GM18873 (cell line): ENCODE measurements around the gene THADA.
"Not testable (repeated sequence)": the region's sequence is repeated elsewhere in the genome, so short reads cannot be mapped to it uniquely, and the experiment has no call there.

ENCODE experiments used
- ATAC-seq: cut with Tn5 transposase; IDR thresholded peaks from one replicate; pipeline ENCODE4 v1.9.1; 2021; ENCODE audit warnings: mild to moderate bottlenecking, moderate library complexity, moderate number of reproducible peaks; ENCODE audit not compliant: unreplicated experiment, low FRiP score

Gene THADA

DNA sequence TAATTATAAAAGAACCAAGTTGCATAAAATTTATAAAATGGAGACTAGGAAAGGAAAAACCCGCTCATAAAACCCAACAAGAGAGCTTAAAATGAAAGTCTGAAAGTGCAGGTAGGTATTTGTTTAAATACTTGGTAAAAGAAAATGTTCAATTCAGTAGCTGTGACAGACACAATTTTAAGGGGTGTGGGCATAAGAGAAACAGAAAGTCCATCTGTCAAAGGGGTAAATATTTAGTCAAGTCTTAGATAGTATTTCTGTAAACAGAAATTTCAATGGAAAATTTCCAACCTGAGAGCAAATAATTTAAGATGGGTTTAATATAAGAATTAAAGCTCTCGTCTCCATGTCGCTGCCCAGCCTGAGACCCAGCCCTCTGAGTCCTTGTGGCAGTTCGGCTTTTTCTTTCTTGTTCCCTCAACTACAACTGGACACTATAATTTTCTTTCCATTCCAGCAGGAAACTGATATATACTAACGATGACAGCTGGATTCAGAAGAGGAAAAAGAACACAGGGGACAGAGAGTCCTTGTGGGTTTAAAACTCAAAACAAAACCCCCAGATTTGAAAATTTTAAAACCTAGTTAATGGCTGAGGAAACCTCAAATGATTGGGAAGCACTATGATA, 281.4 kb downstream of the THADA start:
- no peak for ATAC-seq

DNA sequence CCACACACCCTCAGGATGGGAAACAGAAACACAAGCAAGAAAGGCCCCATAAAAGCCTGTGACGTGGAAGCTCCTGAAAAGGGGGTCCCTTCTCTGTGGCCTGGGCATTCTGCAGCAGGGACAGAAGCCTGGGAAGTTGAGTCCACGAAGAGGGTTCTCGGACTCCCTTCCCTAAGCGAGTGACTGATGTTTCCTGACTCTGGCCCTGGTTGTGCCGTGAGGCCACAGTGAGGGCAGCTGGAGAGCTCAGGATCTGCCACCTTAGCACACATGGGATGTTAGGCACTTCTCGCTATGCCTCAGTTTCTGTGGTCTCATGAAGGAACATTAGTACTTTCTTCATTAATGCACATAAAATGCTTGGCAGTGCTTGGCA, 282.2 kb downstream of the THADA start:
- ATAC-seq = no peak

GRCh38 chr2:43312755-43313641, 282.8 kb downstream of the THADA start:
- ATAC-seq = no peak

GRCh38 chr2:43311276-43311675, 284.6 kb downstream of the THADA start:
- no peak for ATAC-seq

- ATAC-seq = no peak
These were observed 285.9 kb downstream of the THADA start for GRCh38 chr2:43309935-43310334.

DNA sequence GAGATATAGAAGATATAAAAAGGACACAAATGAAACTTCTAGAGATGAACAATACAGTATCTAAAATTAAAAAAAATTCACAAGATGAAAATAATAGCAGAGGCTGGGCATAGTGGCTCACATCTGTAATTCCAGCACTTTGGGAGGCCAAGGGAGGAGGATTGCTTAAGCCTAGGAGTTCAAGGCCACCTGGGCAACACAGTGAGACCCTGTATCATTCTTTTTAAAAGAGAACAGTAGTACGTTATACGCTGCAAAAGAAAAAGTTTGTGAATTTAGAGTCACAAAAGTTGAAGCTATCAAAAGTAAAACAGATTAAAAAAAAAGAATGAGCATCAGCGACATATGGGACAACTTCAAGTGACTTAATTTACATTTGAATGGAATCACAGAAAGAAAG, 287.9 kb downstream of the THADA start:
- no peak for ATAC-seq

DNA sequence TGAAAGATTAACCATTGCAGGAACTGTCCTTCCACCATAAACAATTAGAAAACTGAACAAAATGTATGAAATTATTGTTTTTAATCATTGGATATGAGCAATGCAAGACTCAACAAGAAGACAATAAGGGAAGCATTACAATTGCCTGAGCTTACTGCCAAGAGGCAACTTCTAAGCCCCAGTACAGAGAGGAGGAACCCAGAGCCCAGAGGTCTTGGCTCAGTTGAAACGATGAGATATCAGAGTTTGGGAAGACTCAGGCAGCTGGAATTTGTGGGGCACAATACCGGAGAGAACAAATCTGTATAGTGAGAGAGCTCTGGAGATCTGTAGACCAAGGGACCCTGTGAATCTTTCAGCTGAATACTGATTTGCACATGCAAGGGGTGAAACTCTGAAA, 288.8 kb downstream of the THADA start:
- ATAC-seq = no peak

DNA sequence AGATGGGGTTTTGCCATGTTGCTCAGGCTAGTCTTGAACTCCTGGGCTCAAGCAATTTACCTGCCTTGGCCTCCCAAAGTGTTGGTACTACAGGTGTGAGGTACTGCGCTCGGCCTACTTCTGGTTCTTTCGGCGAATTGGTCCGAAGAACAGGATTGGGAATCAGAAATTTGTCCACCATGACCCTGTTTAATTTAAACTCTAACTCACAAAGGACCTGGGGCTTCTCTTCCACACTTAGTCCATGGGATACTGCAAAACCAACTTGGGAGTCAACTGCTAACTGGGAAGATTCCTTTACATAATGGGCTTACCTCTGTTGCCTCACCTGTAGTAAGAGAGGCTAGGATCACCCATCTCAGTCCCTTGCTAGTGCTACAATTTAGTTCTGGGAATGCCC, 289.6 kb downstream of the THADA start:
- no peak for ATAC-seq

DNA sequence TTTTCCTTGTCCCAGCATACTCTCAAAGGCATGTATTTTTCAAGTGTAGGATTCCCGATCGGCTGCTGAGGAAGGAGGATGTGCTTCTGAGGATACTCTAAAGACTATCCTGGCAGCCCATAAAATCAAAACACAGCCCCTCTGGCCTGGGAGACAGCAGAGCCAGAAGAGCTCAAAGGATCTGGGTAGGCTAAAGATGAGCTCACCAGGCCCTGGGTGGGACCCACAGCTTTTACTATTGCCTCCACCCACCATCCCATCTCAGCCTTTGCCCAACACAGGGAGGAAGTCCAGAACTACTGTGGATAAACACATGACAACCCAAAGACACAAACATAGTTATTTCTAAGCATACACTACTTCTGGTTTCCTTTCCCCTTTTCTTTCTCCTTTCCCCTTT, 290.3 kb downstream of the THADA start:
- ATAC-seq = no peak

DNA sequence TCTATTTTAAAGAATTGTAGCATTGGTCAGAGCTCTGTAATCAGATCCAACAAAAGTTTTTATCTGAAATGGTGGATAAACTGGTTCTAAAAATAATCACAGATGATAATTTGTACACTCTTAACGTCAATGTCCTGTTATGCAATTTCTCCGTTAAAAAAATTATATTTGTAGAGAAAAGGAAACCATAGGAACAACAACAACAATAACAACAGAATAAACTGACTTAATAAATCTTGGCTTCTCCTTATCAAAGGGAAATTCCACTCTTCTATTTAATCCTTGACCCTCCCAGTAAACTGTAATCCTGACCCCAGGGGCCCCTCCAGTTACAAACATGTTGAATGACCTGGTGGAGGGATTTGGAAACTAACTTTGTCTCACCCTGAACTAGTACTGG, 290.8 kb downstream of the THADA start:
- ATAC-seq = no peak

DNA sequence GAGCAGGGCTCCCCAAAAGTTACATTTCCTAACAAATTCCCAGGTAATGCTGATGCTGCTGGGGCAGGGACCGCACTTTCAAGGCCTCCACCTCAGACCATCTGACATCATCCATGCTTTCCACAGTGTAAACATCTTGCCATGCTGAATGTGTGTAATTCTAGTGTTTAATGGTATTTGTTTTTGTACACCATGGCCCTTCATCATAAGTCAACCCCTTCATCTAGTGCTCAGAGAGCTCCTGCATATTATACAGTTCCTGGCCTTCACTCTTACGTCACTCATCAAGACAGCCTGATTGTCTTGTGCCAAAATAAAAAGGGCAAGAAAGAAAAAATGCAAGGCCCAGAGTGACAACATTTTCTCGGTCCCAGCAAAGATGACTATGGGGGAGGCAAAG, 291.9 kb downstream of the THADA start:
- ATAC-seq = no peak

GRCh38 chr2:43302961-43303494, 292.8 kb downstream of the THADA start:
- no peak for ATAC-seq

DNA sequence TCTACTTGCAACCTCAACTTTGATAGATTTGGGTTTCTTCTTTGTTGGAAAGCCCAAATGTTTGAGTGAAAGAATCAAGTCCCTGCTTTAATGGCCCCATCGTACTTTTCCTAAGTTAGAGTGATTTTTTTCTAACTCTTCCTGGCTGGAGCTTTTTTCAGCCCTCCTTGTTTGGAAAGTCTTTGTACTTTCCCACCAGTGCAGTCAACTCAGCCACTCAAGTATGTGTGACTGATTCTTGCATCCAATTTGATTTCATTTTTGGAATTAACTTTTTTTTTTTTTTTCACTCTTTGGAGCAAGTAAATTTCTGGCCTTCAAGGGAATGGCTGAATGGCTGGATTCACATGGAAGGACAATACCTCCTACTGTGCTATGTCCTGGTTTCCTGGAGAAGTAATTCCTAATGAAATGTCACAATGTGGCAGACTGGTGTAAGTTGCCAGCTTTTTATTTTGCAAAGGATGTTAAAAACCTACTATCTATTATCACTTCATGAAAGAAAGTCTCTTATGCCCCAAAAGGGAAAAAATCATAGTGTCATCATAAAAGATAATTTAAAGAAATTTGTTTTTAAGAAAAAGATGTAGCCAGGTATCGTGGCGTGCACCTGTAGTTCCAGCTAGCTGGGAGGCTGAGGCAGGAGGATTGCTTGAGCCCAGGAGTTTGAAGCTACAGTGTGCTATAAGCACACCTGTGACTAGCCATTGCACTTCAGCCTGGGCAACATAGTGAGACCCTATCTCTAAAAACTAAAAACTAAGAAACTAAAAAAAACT, 293.5 kb downstream of the THADA start:
- ATAC-seq = no peak

DNA sequence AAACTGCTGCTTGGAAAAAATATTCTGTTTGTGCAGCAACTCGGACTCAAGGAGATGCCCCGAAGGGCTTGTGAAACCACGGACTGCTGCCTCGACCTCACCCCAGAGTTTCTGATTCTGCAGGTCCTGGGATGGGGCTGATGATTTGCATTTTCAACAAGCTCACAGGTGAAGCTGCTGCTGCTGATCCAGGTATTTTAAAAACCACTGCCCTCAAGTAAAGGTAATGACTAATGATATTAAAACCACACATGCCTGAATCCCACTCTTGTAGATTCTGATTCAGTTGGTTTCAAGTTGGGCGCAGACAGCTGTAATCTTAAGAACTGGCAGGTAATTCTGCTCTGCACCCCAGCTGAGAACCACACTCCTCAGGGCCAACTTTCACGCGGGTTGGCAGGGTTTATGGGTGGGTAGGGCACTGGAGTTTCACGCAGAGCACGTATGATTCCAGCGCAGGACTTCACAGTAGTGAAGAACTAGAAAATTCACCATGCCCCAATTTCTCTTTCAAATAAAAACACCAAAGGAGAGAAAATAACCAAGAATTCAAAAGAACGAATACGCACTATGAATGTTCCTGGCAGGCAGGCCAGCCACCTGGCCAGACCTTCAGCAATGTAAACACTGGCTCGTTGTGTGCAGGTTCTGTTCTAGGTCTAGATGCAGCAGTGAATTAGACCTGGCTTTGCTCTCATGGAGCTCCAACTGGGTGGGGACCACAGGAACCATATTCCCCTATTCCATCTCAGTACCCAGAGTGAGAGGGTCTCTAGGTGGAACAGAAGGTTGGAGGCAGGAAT, 294.9 kb downstream of the THADA start:
- no peak for ATAC-seq

DNA sequence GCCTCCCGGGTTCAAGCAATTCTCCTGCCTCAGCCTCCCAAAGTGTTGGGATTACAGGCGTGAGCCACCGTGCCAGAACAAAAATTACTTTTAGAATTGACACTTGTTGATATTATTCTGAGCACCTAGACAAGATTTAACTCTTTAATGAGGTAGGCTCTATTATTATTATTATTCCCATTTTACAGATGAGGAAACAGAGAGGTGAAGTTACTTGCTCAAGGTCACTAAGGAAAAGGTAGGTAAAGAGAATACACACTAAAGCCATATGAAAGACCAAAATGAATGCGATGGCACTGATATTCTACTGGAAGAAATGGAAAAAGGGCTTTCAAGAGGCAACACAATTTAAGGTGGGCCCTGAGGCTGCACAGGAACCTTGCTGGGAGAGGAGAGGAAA, 295.6 kb downstream of the THADA start:
- ATAC-seq = no peak

GRCh38 chr2:43298500-43298899, 297.3 kb downstream of the THADA start:
- ATAC-seq = no peak

- ATAC-seq = not testable (repeated sequence)
These were observed 298.1 kb downstream of the THADA start for GRCh38 chr2:43297740-43298139.

DNA sequence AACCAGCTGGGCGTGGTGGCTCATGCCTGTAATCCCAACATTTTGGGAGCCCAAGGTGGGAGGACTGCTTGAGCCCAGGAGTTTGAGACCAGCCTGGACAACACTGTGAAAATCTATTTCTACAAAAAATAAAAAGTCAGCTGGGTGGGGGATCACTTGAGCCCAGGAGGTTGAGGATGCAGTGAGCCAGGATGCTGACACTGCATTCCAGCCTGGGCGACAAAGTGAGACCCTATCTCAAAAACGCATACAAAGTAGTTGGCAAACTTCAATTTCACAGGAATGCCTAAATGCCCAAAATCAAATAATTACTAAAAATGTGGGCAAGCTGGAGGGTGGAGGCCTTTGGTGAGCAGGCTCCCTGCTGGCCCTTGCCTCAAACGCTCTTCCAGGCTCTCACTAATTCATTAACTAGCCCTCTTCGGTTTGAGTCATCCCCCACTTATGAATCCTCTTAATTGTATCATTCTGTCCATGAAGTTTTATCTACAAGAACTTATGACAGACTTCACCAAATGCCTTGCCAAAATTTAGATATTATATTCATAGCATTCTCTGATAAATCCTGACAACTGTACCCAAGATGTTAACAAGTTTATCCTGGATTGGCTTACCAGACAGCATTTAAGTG, 300.8 kb downstream of the THADA start:
- ATAC-seq = no peak

- ATAC-seq = peak; percentile 98
These were observed 301.8 kb downstream of the THADA start for GRCh38 chr2:43293744-43294695.
